Measurements from ENCODE around the gene ARHGAP15.

ARHGAP15 gene

DNA sequence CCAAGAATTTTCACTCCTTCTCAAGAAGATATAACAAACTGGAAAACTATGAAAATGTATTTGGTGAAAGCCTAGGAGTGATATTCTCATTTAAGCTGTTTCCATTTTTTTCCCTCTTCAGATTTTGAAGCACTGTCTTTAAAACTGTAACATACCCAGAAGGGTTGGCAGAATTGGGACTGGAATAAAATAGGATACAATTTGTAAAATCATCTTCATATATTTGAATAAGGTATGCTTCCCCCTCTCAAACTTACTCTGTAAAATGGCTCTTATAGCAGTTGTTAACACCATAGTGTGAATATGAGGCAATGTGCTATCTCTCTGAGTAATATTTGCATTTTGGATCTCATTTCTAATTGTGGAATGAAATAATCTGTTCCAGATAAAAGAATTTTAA is 676.4 kb downstream of the ARHGAP15 start:
- no peak for DNase-seq (ENCODE audit: low read depth)
- no peak overlapping the region for H3K4me3 ChIP-seq (ENCODE audit: control insufficient read depth, low read depth, low read length)
- no peak for TF ChIP-seq CTCF (IDR thresholded peaks at IDR 0.05; ENCODE audit: control insufficient read depth, insufficient read depth, low read depth, low read length, missing control alignments)

- H3K4me3 ChIP-seq (ENCODE audit: control insufficient read depth, low read depth, low read length), result no peak overlapping the region
- no peak for DNase-seq (ENCODE audit: low read depth)
- no peak for TF ChIP-seq CTCF (IDR thresholded peaks at IDR 0.05; ENCODE audit: control insufficient read depth, insufficient read depth, low read depth, low read length, missing control alignments)
These were observed 678.0 kb downstream of the ARHGAP15 start for GRCh38 chr2:143807192-143807591.

DNA sequence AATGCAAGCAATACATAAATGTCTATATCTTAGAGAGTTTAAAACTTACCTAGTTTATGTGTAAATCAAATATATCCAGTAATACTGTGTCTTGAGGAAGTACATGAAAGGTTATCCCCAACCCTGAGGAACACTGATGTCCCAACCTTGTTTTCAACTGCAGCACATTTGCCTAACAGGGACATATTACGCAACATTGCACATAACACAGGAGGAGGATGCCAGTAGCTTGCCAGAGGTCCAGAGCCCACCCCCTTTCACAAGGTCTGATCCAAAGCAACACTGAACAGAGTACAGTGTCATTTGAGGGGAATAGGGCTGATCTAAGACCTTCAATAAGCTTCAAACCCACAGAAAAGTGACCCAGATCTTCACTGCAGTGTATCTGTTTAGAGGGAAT is 678.5 kb downstream of the ARHGAP15 start:
- no peak overlapping the region for H3K4me3 ChIP-seq (ENCODE audit: control insufficient read depth, low read depth, low read length)
- no peak for TF ChIP-seq CTCF (IDR thresholded peaks at IDR 0.05; ENCODE audit: control insufficient read depth, insufficient read depth, low read depth, low read length, missing control alignments)
- DNase-seq (ENCODE audit: low read depth), result no peak

GRCh38 chr2:143808166-143808565 is 678.9 kb downstream of the ARHGAP15 start:
- DNase-seq (ENCODE audit: low read depth), result no peak
- TF ChIP-seq CTCF (IDR thresholded peaks at IDR 0.05; ENCODE audit: control insufficient read depth, insufficient read depth, low read depth, low read length, missing control alignments), result no peak
- H3K4me3 ChIP-seq (ENCODE audit: control insufficient read depth, low read depth, low read length), result no peak overlapping the region

DNA sequence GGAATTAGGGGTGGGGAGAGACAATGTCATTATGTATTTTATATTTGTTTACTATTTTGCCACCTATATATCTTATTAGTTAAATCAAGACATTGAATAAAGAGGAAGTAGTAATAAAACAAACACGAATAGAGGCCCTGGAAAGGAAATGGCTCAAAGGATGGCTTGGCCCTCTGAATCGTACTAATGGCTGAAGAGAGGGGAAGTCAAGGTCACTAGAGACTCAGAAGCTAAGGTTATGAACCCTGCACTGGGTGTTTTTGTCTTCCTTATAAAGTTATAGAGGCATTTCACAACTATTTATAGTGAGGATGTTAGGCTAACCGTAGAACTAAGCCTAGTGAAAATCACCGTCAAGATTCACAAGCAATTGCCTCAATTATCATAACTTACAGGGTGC is 685.9 kb downstream of the ARHGAP15 start:
- no peak for DNase-seq (ENCODE audit: low read depth)
- TF ChIP-seq CTCF (IDR thresholded peaks at IDR 0.05; ENCODE audit: control insufficient read depth, insufficient read depth, low read depth, low read length, missing control alignments), result no peak
- no peak overlapping the region for H3K4me3 ChIP-seq (ENCODE audit: control insufficient read depth, low read depth, low read length)

GRCh38 chr2:143816916-143817315 is 687.7 kb downstream of the ARHGAP15 start:
- TF ChIP-seq CTCF (IDR thresholded peaks at IDR 0.05; ENCODE audit: control insufficient read depth, insufficient read depth, low read depth, low read length, missing control alignments), result no peak
- H3K4me3 ChIP-seq (ENCODE audit: control insufficient read depth, low read depth, low read length), result no peak overlapping the region
- no peak for DNase-seq (ENCODE audit: low read depth)

Data from AG09309 (cell line).